HEK293T (cell line): Measurements from ENCODE around the gene ZNF358.

Experiments used
- CTCF ChIA-PET: fragments of 350-600 bp; formaldehyde crosslinking; extraction: SDS; loops from one replicate; lab custom pipeline; 2021; ENCODE audit warnings: antibody characterized with exemption, inconsistent platforms; lab: Yijun Ruan, JAX
- POLR2A ChIA-PET: fragments of 350-600 bp; formaldehyde crosslinking; extraction: SDS; loops from one replicate; lab custom pipeline; 2020; ENCODE audit warnings: antibody characterized with exemption, inconsistent platforms; lab: Yijun Ruan, JAX
- DNase-seq: peaks from one replicate; pipeline ENCODE4 v3.0.0; 2012; ENCODE audit warnings: mixed read lengths; ENCODE audit errors: extremely low spot score
- ARNT ChIP-seq: fragments of 450-650 bp; IDR thresholded peaks from 2 replicates; pipeline ENCODE4 v1.6.1; 2017; ENCODE audit warnings: mild to moderate bottlenecking
- BHLHE40 ChIP-seq: fragments of 450-650 bp; IDR thresholded peaks from 2 replicates; pipeline ENCODE4 v1.6.1; 2016; ENCODE audit warnings: mild to moderate bottlenecking, moderate library complexity, borderline replicate concordance
- CTBP1 ChIP-seq: fragments of 450-650 bp; IDR thresholded peaks from 2 replicates; pipeline ENCODE4 v1.6.1; 2016; ENCODE audit warnings: borderline replicate concordance
- ELF4 ChIP-seq: fragments of 450-650 bp; IDR thresholded peaks from 2 replicates; pipeline ENCODE4 v1.6.1; 2017; ENCODE audit warnings: antibody characterized with exemption
- FOXA1 ChIP-seq: fragments of 450-650 bp; IDR thresholded peaks from 2 replicates; pipeline ENCODE4 v1.6.1; 2016; ENCODE audit warnings: mild to moderate bottlenecking
- FOXK2 ChIP-seq: fragments of 450-650 bp; IDR thresholded peaks from 2 replicates; pipeline ENCODE4 v1.6.1; 2016; ENCODE audit warnings: mild to moderate bottlenecking
- FOXM1 ChIP-seq: fragments of 450-650 bp; IDR thresholded peaks from 2 replicates; pipeline ENCODE4 v1.6.1; 2017; ENCODE audit warnings: mild to moderate bottlenecking, borderline replicate concordance
- HDGF ChIP-seq: fragments of 450-650 bp; IDR thresholded peaks from 2 replicates; pipeline ENCODE4 v1.6.1; 2017; ENCODE audit warnings: antibody characterized with exemption, borderline replicate concordance
- L3MBTL2 ChIP-seq: fragments of 450-650 bp; conservative IDR thresholded peaks from 2 replicates; pipeline ENCODE4 v1.6.1; 2016; ENCODE audit warnings: mild to moderate bottlenecking
- LEF1 ChIP-seq: fragments of 450-650 bp; IDR thresholded peaks from 2 replicates; pipeline ENCODE4 v1.6.1; 2017; ENCODE audit warnings: mild to moderate bottlenecking, borderline replicate concordance
- NFRKB ChIP-seq: fragments of 450-650 bp; IDR thresholded peaks from 2 replicates; pipeline ENCODE4 v1.6.1; 2016; ENCODE audit warnings: mild to moderate bottlenecking, moderate library complexity
- SP1 ChIP-seq: fragments of 450-650 bp; IDR thresholded peaks from 2 replicates; pipeline ENCODE4 v1.6.1; 2017
- SUZ12 ChIP-seq: fragments of 450-650 bp; IDR thresholded peaks from 2 replicates; pipeline ENCODE4 v1.6.1; 2016; ENCODE audit warnings: mild to moderate bottlenecking
- TARDBP ChIP-seq: fragments of 450-650 bp; IDR thresholded peaks from 2 replicates; pipeline ENCODE4 v1.6.1; 2016
- ZNF384 ChIP-seq: fragments of 450-650 bp; IDR thresholded peaks from 2 replicates; pipeline ENCODE4 v1.6.1; 2016
- TF ChIP-seq, protein P1 (sequence below): fragments of 450-650 bp; IDR thresholded peaks from 2 replicates; pipeline ENCODE4 v1.6.1; 2016

The ZNF358 gene

DNA sequence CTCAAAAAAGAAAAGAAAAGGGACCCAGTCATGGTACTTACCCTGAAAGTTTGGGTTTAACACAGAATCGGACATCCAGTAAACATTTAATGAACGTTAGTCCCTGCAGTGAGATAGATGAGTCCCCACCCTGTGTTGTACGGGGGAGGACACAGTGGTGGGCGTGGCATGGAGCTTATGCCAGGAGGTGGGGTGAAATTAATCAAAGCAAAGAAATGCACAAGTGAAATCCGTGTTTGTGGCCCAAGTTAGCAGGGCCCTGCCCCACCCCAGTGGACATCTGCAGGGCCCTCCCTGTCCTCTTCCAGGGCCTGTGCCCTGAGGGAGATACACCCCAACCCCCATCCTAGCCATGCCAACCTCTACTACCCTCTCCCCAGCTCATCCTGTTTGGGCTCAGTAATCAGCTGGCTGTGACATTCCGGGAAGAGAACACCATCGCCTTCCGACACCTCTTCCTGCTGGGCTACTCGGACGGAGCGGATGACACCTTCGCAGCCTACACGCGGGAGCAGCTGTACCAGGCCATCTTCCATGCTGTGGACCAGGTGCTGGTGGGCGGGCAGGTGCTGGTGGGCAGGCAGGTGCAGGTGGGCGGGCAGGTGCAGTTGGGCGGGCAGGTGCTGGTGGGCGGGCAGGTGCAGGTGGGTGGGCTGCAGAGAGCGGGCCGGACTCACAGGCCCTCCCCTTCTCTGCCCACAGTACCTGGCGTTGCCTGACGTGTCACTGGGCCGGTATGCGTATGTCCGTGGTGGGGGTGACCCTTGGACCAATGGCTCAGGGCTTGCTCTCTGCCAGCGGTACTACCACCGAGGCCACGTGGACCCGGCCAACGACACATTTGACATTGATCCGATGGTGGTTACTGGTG, 10.4 kb downstream of the ZNF358 start:
- CTCF ChIA-PET, result no interaction called here
- TF ChIP-seq CTBP1, result no peak
- TF ChIP-seq FOXK2, result no peak
- no peak for TF ChIP-seq TARDBP
- TF ChIP-seq SP1, result no peak
- no peak for TF ChIP-seq BHLHE40
- no peak for TF ChIP-seq ARNT
- DNase-seq, result no peak
- POLR2A ChIA-PET, result interaction anchor here (1.0 to 1.4 kb wide), 2 partner anchors 11 to 20 kb away, joined by 4 read pairs; partner anchors contain the start of gene ZNF358

DNA sequence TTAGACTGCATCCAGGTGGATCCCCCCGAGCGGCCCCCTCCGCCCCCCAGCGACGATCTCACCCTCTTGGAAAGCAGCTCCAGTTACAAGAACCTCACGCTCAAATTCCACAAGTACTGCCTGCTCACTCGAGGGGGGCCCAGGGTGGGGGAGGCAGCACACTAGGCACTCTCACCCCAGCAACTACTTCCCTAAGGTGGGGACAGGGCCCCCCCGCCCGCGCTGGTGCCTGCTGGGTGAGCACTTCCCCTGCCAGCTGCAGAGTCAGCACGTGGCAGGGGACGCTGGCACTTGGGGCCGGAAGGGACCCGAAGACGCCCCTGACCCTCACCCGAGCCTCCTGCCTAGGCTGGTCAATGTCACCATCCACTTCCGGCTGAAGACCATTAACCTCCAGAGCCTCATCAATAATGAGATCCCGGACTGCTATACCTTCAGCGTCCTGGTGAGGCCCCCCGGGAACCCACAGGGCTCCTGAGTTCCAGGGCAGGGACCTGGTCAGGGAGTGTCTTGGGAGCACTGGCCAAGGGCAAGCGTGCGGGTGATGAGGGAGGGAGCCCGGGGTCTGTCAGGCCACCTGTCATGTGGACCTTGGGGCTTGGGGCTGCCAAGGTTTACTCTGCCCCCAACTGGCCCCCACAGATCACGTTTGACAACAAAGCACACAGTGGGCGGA, 11.8 kb downstream of the ZNF358 start:
- no peak for DNase-seq
- ChIA-PET CTCF (no interaction called here), POLR2A (interaction anchor here (1.4 kb wide), 1 partner anchor 12 kb away, joined by 4 read pairs; the partner anchor contains the start of gene ZNF358)
- TF ChIP-seq CTBP1 (no peak), NFRKB (no peak), L3MBTL2 (no peak), FOXM1 (no peak), HDGF (no peak), ELF4 (no peak), ZNF384 (no peak), SP1 (no peak), BHLHE40 (no peak), SUZ12 (no peak), TARDBP (no peak), FOXK2 (no peak)

GRCh38 chr19:7528192-7528519, 12.3 kb downstream of the ZNF358 start:
- no peak for DNase-seq
- ChIA-PET POLR2A (no interaction called here), CTCF (no interaction called here)
- TF ChIP-seq FOXK2 (no peak), FOXM1 (no peak), ARNT (no peak), ELF4 (no peak), HDGF (no peak), LEF1 (no peak), FOXA1 (no peak)

DNA sequence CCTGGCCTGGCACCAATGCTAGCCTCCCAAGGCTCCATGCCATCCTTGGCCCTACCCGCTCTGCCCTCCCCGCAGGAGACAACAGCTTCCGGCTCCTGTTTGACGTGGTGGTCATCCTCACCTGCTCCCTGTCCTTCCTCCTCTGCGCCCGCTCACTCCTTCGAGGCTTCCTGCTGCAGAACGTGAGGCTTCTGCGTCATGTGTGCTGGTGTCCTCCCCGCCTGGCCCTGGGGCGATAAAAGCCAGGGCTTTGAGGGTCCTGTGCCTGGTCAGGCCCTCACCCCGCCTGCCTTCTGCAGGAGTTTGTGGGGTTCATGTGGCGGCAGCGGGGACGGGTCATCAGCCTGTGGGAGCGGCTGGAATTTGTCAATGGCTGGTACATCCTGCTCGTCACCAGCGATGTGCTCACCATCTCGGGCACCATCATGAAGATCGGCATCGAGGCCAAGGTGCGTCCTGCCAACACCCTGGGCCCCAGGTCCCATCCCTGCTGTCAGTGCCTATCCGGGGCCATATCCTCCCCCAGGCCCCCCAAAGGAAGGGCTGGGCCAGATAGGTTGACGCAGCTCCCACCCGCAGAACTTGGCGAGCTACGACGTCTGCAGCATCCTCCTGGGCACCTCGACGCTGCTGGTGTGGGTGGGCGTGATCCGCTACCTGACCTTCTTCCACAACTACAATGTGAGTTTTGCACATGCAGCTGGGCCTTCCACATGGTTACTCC, 12.8 kb downstream of the ZNF358 start:
- CTCF ChIA-PET, result no interaction called here
- POLR2A ChIA-PET, result no interaction called here
- TF ChIP-seq, protein P1, sequence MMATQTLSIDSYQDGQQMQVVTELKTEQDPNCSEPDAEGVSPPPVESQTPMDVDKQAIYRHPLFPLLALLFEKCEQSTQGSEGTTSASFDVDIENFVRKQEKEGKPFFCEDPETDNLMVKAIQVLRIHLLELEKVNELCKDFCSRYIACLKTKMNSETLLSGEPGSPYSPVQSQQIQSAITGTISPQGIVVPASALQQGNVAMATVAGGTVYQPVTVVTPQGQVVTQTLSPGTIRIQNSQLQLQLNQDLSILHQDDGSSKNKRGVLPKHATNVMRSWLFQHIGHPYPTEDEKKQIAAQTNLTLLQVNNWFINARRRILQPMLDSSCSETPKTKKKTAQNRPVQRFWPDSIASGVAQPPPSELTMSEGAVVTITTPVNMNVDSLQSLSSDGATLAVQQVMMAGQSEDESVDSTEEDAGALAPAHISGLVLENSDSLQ, result no peak
- TF ChIP-seq LEF1, result no peak
- no peak for TF ChIP-seq CTBP1
- no peak for TF ChIP-seq SUZ12
- TF ChIP-seq NFRKB, result no peak
- TF ChIP-seq BHLHE40, result no peak
- TF ChIP-seq ARNT, result no peak
- no peak for TF ChIP-seq FOXM1
- DNase-seq, result no peak

GRCh38 chr19:7529246-7529600, 13.3 kb downstream of the ZNF358 start:
- POLR2A ChIA-PET, result no interaction called here
- TF ChIP-seq TARDBP, result no peak
- TF ChIP-seq ELF4, result no peak
- TF ChIP-seq L3MBTL2, result no peak
- no peak for TF ChIP-seq SUZ12
- no peak for TF ChIP-seq HDGF
- no peak for TF ChIP-seq NFRKB
- no peak for TF ChIP-seq SP1
- no peak for TF ChIP-seq CTBP1
- TF ChIP-seq, protein P1, result no peak
- no peak for TF ChIP-seq FOXK2
- no peak for TF ChIP-seq ARNT
- no peak for TF ChIP-seq ZNF384
- no peak for TF ChIP-seq LEF1
- no peak for TF ChIP-seq FOXM1
- no peak for TF ChIP-seq BHLHE40
- TF ChIP-seq FOXA1, result no peak
- CTCF ChIA-PET, result no interaction called here
- no peak for DNase-seq
